Right lung (tissue), 5 donors: ENCODE results near the gene GABRB1. TPM values are rescaled to one million over a fixed set of nuclear protein-coding genes. Genes with fewer than 3 reads are reported as not detected.

Experiments used
- DNase-seq, 2 donors: peaks; one replicate each; pipeline ENCODE4 v3.0.0-alpha.2; 2013
- polyA plus RNA-seq, 5 donors: library from polyadenylated mRNA; unstranded; fragments of 120-200 nt; gene quantifications; one replicate each; pipeline versions ENCODE4 v1.2.1 to v1.2.3, GENCODE V29; 2013; ENCODE audit warnings: inconsistent platforms in 1 of 5, low replicate concordance in 1 of 5; ENCODE audit not compliant: insufficient read length in 5 of 5, insufficient read depth in 1 of 5

The GABRB1 gene
- polyA plus RNA-seq, 5 donors = 0.08 to 0.33 TPM; not detected in 3

GRCh38 chr4:47210828-47211227, 179.5 kb downstream of the GABRB1 start:
- no peak for DNase-seq

GRCh38 chr4:47213106-47213505, 181.7 kb downstream of the GABRB1 start:
- no peak for DNase-seq

- DNase-seq = no peak
These were observed 182.2 kb downstream of the GABRB1 start for GRCh38 chr4:47213539-47213938.

GRCh38 chr4:47213971-47214370, 182.6 kb downstream of the GABRB1 start:
- DNase-seq = no peak

- no peak for DNase-seq
These were observed 184.4 kb downstream of the GABRB1 start for GRCh38 chr4:47215759-47216158.

GRCh38 chr4:47217291-47217690, 185.9 kb downstream of the GABRB1 start:
- no peak for DNase-seq

- DNase-seq = no peak
These were observed 186.5 kb downstream of the GABRB1 start for GRCh38 chr4:47217884-47218283.

GRCh38 chr4:47218631-47219030, 187.3 kb downstream of the GABRB1 start:
- no peak for DNase-seq

GRCh38 chr4:47219586-47219985, 188.2 kb downstream of the GABRB1 start:
- DNase-seq = no peak

- DNase-seq = no peak
These were observed 190.4 kb downstream of the GABRB1 start for GRCh38 chr4:47221721-47222120.

- no peak for DNase-seq
These were observed 190.9 kb downstream of the GABRB1 start for GRCh38 chr4:47222276-47222675.

GRCh38 chr4:47224361-47224760, 193.0 kb downstream of the GABRB1 start:
- no peak for DNase-seq

- no peak for DNase-seq
These were observed 204.4 kb downstream of the GABRB1 start for GRCh38 chr4:47235721-47236120.

- no peak for DNase-seq
These were observed 207.3 kb downstream of the GABRB1 start for GRCh38 chr4:47238667-47239066.

GRCh38 chr4:47239649-47240048, 208.3 kb downstream of the GABRB1 start:
- DNase-seq = no peak

- DNase-seq = no peak
These were observed 220.2 kb downstream of the GABRB1 start for GRCh38 chr4:47251348-47252135.

GRCh38 chr4:47263721-47264120, 232.4 kb downstream of the GABRB1 start:
- no peak for DNase-seq

- no peak for DNase-seq
These were observed 239.0 kb downstream of the GABRB1 start for GRCh38 chr4:47270201-47270888.

GRCh38 chr4:47271291-47271690, 239.9 kb downstream of the GABRB1 start:
- no peak for DNase-seq

GRCh38 chr4:47274901-47275300, 243.5 kb downstream of the GABRB1 start:
- no peak for DNase-seq

GRCh38 chr4:47275595-47275994, 244.2 kb downstream of the GABRB1 start:
- no peak for DNase-seq

GRCh38 chr4:47278631-47279030, 247.3 kb downstream of the GABRB1 start:
- DNase-seq = no peak

- DNase-seq = no peak
These were observed 256.4 kb downstream of the GABRB1 start for GRCh38 chr4:47287735-47288134.
